HG02623 (cell line): Measurements from ENCODE around the gene LMCD1.

Experiments used
- ATAC-seq: cut with Tn5 transposase; IDR thresholded peaks from one replicate; pipeline ENCODE4 v1.9.1; 2021; ENCODE audit warnings: moderate library complexity; ENCODE audit not compliant: unreplicated experiment

LMCD1 gene

DNA sequence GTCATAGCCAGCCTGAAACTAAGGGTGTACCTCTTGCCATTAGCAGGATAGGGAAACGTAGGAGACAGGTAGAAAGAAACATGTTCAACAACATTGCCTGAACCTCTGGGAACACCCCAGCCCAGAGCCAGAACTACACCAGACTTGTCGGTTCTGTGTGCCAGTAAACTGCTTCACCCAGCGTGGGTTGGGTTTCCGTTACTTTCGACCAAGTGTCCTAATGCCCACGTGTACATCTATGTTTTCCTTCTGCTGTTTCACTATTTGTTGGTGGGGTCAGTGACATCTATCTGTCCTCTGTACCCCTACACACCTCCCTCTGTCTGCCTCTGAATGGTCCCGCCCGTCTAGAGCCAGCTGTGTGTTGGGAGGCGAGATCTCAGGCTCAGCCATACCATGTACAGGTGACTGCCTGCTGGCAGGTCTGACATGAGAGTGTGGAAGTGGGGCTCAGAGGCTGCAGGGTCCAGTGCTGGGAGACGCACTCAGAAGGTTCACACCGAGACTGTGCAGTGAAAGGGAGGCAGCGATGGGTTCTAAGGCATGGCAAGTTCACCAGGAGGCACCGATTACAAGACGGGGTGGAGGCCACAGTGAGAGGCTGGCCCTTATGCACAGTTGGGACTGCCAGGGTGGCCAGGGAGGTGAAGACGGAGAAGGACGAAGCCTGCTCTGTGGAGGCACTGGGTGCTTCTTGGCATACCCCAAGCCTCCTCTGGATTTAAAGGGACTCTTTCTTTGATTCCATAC is 106.6 kb downstream of the LMCD1 start:
- no peak for ATAC-seq

- ATAC-seq, result no peak
Observed at GRCh38 chr3:8608791-8609467, 107.3 kb downstream of the LMCD1 start.

DNA sequence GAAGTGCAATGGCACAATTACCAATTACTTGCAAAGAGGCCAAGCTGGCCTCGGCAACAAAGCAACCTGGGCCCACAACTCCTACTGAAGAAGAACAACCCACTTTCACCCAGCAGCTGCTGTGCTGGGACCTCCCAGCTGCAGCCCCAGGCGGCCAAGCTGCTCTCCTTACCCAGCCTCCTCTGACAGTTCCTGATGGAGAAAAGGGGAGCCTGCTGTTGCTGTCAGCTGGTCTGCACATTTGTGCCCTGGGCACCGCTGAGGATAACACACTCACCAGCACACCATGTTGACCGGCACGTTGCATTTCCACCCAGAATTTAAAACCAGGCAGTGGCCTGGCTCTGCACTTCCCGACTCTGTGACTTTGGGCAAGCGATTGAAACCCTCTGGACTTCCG is 109.3 kb downstream of the LMCD1 start:
- ATAC-seq, result no peak

DNA sequence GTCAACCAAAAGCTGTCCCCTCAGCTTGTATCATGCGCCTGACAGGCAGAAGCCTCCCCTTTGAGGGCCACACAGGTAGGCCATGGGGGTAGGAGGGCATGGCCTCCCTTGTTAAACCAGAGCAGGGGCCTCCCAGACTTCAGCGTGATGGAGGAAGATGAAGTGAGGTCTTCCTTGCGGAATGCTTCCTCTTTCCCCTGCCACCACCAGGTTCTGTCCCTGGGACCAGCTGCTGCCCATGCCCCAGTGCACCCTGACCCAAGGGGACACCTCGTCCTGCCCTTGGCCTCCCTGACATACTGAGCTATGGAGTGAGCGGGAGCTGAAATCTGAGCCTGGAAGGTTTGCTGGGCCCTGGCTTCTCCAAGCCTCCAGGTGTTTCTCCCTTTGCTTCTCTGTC is 116.3 kb downstream of the LMCD1 start:
- no peak for ATAC-seq

DNA sequence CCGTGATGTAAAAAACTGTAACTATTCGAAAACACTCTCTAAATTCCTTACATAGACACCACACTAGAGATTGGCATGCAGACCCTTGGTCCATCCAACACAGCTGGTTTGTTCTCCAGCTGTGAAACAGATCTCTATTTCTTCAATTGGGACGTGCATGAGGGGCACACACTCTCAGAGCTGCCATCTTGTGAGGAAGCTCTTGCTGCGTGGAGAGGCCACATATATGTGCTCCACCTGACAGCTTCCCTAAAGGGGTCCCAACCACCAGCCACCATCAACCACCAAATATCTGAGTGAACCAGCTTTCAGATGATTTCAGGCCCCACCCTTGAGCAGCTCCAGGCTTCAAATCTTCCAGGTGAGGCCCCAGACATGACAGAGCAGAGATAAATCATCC is 117.3 kb downstream of the LMCD1 start:
- ATAC-seq, result no peak

GRCh38 chr3:8619548-8619947 is 117.9 kb downstream of the LMCD1 start:
- ATAC-seq, result no peak

GRCh38 chr3:8621141-8621540 is 119.5 kb downstream of the LMCD1 start:
- ATAC-seq, result no peak

DNA sequence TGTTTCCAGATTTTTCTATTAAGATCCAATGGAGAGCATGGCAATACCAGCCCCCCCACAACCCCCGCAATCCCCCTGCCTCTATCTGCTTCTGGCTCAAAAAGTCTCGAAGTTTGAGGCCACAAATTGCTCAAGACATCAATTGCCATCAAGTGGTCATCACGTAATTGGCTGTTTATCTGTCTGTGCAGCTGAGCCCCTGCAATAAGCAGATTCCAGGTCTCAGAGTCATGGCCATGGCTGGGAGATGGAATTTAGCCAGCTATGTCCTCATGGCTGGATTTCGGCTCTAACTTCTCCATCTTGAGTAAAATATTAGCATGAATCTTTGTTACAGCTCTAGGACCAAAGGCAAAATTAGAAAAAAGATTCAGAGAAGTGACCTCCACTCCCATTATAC is 120.2 kb downstream of the LMCD1 start:
- ATAC-seq, result no peak

GRCh38 chr3:8622873-8623691 is 121.5 kb downstream of the LMCD1 start:
- ATAC-seq, result peak; percentile 84

GRCh38 chr3:8623741-8624140 is 122.1 kb downstream of the LMCD1 start:
- ATAC-seq, result no peak
